Stimulated activated CD8-positive, alpha-beta memory T cell treated with anti-CD3 and anti-CD28 coated beads, Interleukin-12 subunit alpha, Interleukin-12 subunit beta, amount 100 ng/mL, for 24 hours (primary cell): ENCODE data around the gene ABCB10.
"Not testable (repeated sequence)": the region's sequence is repeated elsewhere in the genome, so short reads cannot be mapped to it uniquely, and the experiment has no call there.

Source experiments
- DNase-seq: peaks from one replicate; pipeline ENCODE4 v3.0.0-alpha.2; 2020; ENCODE audit errors: extremely low read depth

ABCB10 gene

DNA sequence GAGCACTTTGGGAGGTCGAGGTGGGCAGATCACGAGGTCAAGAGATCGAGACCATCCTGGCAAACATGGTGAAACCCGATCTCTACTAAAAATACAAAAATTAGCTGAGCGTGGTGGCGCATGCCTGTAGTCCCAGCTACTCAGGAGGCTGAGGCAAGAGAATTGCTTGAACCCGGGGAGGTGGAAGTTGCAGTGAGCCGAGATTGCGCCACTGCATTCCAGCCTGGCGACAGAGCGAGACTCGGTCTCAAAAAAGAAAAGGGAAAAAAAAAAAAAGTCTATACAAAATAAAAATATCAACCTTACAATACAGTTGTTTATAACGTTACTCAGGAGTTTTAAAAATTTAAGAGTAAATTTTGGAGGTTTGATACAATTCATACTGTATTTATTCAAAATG lies 82.6 kb downstream of the ABCB10 start:
- not testable (repeated sequence) for DNase-seq

DNA sequence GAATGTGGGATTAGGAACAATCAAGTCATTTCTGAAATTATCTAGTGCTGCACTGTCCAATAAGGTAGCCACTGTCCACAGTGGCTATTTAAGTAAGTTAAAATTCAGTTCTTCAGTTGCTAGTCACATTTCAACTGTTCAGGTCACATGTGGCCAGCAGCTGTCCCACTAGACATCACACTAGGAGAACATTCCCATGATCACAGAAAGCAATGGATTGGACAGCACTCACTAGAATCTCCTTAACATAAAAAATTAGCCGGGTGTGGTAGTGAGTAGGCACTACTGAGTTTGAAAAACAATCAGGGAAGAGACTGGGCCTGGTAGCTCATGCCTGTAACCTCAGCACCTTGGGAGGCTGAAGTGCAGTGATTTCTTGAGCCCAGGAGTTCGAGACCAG lies 84.0 kb downstream of the ABCB10 start:
- DNase-seq = no peak

- DNase-seq = no peak
Observed at GRCh38 chr1:229471175-229471574, 87.3 kb downstream of the ABCB10 start.

DNA sequence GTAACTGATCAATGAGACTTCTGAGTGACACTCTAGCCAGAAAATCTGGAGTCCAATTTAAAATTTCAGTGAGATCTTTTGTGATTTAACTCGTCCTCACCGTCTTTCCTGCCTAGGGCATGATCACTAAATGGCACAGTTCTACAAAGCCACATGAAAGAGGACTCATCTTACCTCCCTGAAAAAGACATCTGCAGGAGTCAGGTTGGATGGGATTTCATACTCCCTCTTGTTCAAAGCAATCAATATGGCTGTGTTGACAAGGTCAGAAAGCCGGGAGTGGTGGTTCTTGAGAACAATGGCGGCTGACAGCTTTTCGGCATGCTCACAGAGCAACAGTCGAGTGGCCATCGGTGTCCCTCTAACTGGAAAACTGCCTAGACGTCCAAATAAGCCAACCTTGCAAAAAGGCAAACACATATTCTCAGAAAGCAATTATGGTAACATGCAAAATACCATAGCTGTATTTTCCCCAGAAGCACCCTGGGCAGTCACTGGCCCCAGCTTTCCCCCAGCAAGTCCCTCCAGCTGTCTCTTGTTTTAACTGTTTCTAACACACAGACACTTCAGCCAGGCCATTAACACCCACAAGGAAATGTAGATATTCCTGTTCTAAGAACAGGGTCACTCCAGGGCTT lies 88.0 kb downstream of the ABCB10 start:
- DNase-seq = no peak

- DNase-seq = no peak
Observed at GRCh38 chr1:229466887-229467286, 91.6 kb downstream of the ABCB10 start.
